Ovary (tissue), 3 donors: ENCODE data around the gene SERAC1.

Experiments
- POLR2A ChIP-seq: fragments of 450-650 bp; IDR thresholded peaks from one replicate; pipeline ENCODE4 v1.6.1; 2017; ENCODE audit warnings: antibody characterized with exemption, mild to moderate bottlenecking, moderate library complexity
- TF ChIP-seq, protein P1 (sequence below), 3 donors: fragments of 450-650 bp in 2 of 3; fragments of 200-600 bp in 1 of 3; IDR thresholded peaks; one replicate each; pipeline versions ENCODE4 v1.5.1 to v1.8.0; 2016 to 2022; ENCODE audit warnings: antibody characterized with exemption in 3 of 3, mild to moderate bottlenecking in 1 of 3
- donor health status: DM: no; HTN: no; CAD: no.

DNA sequence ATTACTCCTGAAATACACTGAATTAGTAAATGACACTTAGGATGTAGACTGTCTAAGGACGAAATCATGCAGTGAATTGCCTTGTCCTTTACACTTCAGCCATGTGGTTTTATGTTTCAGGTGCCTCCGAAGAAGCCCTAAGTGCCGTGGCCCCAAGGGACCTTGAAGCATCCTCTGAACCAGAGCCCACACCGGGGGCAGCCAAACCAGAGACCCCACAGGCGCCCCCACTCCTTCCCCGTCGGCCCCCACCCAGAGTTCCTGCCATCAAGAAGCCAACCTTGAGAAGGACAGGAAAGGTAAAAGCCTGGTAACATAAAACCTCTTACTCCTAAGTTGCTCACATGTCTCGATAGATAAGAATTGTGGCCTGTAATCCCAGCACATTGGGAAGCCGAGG is 75.3 kb downstream of the SERAC1 start:
- no peak for TF ChIP-seq POLR2A
- TF ChIP-seq, protein P1, sequence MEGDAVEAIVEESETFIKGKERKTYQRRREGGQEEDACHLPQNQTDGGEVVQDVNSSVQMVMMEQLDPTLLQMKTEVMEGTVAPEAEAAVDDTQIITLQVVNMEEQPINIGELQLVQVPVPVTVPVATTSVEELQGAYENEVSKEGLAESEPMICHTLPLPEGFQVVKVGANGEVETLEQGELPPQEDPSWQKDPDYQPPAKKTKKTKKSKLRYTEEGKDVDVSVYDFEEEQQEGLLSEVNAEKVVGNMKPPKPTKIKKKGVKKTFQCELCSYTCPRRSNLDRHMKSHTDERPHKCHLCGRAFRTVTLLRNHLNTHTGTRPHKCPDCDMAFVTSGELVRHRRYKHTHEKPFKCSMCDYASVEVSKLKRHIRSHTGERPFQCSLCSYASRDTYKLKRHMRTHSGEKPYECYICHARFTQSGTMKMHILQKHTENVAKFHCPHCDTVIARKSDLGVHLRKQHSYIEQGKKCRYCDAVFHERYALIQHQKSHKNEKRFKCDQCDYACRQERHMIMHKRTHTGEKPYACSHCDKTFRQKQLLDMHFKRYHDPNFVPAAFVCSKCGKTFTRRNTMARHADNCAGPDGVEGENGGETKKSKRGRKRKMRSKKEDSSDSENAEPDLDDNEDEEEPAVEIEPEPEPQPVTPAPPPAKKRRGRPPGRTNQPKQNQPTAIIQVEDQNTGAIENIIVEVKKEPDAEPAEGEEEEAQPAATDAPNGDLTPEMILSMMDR (IDR thresholded peaks at IDR 0.05), result no peak
